Kidney tubule cell (primary cell): ENCODE results near the gene PCCA.
A peak's percentile ranks its signal among the peaks of the same experiment; 100 is the strongest.

Experiments
- DNase-seq: peaks from one replicate; pipeline ENCODE4 v3.0.0-alpha.2; 2018; ENCODE audit warnings: low spot score

The PCCA gene

DNA sequence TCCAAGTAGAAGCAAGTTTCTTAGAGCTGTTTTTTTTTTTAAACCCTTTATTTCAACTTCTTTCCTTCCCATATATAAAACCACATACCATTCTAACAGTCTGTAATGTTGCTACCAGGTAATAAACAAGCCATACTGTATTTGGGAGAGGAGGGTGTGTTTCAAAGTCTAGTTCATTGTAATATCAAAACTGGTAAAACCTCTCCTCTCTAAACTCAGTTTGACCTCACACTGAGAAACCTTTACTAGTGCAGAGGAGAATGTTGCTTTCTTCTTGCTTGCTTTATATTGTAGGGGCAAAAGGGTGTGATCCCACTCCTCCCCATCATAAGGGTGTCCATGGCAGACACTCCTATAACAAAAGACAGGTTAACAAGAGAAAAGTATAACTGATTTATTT, 344.6 kb downstream of the PCCA start:
- DNase-seq = no peak

DNA sequence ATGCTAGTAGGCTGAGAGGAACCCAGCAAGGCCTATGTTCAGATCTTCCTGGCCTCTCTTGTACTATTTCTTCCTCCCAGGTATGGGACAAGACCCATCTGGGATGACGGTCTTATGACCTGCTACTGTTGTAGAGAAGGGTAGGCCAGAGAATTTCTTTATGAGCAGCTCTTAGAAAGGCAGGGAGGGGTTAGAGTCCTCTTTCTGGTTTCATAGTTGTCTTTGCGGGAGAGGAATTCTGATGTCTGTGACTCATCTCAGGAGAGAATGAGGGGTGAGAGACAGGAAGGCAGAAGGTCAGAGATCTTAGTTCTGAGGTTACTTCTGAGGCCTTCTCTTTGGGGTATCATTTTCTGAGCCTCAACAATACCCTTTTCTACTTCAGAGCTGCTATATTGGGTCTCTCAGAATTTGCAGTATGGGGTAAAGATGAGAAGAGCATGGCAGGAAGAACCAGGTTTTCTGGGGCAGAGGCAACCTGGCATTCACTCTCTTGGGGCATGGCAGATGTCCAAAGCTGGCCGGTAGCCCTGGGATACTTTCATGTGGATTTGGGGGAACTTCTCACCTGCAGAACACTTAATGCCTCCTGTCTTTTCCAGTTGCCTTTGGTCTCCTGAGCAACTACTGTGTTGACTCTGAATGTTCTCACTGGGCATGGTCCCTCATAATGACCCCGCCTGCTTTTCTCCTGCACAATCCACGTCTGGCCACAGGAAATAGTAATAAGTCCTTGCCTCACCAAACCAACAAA, 345.3 kb downstream of the PCCA start:
- DNase-seq = peak; percentile 74

DNA sequence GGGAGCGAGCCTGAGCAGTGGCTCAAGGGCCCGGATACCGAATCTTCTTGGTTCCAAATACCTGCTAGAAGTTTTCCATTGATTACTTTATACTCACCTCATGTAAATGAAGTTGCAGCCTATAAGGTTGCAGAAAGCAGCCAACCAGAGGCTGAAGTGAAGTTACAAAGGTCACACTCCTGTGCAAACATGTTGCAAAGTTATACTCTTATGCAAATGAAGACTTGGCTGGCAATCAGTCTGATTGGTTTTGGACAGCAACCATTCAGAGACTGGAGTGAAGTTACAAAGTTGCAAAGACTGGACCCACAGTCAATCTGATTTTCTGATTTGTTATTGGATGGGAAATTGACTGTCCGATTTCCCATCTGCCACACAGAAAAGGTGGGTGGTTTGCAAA, 347.2 kb downstream of the PCCA start:
- no peak for DNase-seq

DNA sequence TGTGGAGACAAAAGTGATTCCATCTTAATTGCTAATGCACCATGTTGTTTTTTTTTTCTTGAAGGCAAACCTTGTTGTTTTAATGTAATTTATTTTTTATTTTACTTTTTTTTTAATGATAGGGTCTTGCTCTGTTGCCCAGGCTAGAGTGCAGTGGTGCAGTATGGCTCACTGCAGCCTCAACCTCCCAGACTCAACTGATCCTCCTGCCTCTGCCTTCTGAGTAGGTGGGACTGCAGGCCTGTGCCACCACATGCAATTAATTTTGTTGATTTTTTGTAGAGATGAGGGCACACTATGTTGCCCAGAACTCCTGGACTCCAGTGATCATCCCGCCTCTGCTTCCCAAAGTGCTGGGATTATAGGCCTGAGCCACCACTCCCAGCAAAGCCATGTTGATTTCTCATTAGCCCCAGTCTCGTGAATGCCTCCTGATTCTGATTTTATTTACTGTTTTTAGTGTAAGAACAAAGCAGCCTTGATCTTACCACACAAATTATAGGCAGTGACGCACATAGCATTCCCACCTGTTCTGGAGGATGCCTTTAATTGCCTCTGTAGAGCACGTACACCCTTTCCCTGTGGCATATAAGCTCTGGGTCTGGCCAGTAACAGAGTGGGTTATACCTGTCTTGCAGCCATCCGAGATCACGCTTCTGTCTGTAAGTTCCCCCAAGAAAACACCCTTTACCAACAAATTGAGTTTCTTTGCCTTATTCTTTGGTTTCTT, 349.3 kb downstream of the PCCA start:
- DNase-seq = no peak

DNA sequence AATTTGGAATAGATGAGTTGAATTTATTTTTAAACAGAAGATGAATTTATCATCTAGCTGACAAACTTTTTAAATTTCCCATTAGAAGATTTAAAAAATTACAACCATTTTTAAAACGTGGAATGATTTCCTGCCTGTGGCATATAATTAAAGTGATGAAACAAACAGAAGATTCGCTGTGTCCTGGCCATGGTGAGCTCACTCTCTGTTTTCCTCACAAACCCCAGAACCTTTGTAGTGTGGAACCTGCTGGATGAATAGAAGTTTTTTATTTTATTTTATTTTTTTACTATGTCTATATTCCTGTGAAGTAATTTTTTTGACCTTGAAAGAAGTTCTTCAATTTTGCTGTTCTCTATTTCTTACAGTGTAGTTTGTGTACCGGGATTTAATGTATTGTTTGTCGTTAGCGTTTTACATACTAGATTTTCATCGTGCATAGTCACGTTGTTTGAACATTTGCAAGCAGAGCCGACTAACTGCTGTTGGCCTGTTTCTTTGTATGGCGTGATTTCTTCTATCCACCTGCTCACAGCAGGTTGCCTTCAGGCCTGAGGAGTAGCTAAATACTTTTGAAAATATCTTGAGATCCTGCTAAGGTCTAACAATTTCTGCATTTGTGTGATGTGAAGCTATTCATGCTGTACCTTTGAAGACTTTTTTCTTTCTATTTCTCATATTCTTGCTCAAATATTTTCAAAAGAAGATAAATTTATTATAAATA, 350.5 kb downstream of the PCCA start:
- DNase-seq = no peak

DNA sequence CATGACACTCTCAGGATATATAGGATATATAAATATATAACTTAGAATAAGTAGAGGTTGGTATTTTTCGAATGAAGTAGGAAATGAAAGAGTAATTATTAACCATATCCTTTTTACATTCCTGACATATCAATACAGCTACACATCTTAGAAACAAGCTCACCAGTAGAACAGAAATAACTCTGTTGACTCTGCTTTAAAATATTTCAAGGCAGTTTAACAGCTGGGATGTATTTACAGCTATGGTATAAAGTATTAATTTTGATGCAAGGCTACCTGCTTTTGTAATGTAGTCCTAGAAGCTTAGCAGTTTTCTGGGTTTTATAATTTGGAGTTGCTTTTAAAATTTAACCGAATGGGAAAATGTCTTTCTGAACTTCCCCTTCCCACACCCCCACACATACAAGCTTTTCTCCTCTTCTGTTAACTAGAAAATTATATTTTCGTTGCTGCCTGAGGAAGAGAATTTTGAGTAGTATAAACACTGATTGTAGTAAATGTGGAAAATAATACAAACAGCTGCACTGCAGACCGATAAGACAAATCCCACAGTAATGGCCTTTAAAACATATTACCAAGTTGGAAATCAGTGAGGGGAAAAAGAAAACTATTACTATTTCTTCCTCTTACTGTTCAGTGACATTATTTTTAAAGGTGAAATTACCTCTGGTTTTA, 352.0 kb downstream of the PCCA start:
- peak; percentile 81 for DNase-seq

DNA sequence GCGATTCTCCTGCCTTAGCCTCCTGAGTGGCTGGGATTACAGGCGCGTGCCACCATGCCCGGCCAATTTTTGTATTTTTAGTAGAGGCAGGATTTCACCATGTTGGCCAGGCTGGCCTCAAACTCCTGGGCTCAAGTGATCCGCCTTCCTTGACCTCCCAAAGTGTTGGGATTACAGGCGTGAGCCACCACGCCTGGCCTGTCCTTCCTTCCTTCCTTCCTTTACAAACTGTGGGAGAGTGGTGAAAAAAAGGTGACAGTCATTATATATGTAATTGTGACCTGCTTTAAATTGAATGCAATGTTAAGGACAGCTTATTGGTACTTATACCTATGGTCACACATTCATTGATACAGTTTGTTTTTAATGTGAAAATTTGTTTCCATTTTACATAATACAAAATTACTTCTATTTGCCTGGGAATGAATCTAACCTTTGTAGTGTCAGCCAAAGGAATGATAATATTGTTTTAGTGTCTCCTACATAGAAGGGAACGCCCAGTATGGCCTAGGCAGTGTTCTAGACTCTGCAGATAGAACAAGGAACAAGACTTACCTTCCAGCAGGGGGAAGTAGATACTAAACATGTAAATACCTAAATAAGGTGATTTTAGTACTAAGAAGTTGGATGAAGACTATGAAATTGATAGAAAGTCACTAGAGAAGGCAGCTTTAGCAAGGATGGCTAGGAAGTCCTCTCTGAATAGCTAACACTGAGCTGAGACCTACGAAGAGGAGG, 353.4 kb downstream of the PCCA start:
- DNase-seq = no peak

DNA sequence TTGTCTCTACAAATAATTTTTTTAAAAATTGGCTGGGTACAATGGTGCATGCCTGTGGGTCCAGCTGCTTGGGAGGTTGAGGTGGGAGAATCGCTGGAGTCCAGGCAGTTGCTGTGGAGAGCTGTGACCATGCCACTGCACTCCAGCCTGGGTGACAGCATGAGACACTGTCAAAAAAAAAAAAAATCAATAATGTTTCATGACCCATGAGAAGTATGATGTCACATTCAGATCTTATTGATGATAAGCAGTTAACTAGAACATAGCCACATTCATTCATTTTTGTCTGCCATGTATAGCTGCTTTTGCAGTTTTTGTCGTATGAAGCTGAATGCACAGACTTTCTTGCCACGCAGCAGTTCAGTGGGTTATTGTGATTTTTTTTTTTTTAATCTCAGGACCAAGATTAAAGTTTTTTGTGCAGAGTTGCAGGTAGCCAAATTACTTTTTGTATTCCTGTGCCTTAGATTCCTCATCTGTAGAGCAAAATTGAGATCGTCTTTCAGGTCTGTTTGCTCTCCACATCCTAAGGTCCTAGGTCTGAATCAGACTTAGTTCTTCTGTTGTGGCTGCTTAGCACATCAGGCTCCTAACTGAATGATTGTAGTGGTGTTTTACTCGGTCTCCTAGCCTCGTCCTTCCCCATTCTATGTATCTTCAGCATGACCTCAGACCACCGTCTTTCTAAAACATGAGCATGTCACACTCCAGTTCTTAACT, 354.5 kb downstream of the PCCA start:
- no peak for DNase-seq

DNA sequence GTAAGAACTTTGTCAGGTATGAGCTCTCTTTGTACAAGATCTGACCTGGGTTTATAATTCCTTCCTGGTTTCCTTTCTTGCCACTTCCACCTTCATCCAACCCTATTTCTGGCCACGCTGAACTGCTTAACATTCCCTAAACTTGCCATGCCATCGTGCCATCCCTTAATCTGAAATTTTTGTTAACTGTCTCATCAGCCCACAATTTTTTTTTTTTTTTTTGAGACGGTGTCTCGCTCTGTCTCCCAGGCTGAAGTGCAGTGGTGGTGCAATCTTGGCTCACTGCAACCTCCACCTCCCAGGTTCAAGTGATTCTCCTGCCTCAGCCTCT, 355.1 kb downstream of the PCCA start:
- DNase-seq = peak; percentile 57

DNA sequence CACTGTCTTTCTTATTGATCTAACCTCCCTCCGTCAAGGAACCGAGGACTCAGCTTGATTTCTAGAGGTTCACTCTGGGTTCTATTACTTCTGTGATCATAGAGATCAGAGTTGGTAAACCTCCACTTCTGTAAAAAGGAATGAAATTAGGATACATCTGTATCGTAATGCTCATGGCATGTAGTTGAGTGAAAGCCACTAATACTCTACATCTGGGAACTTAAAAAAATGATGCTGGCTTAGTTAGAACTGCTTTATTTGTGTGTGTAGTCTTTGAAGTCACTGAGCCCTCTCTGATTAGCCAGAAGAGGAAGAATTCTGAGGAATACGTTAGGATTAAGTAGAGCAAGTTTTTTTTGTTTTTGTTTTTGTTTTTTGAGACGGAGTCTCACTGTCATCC, 358.9 kb downstream of the PCCA start:
- DNase-seq = no peak

DNA sequence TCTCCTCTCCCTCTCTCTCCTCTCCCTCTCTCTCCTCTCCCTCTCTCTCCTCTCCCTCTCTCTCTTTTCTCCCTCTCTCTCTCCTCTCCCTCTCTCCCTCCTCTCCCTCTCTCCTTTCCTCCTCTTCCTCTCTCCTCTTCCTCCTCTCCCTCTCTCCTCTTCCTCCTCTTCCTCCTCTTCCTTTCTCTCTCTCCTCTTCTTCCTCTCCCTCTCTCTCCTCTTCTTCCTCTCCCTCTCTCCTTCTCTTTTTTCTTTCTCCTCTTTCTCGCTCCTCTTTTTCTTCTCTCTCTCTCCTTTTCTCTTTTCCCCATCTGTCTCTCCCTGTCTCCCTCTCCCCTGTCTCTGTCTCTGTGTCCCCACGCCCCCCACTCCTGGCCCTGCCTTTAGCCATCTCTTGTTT, 363.0 kb downstream of the PCCA start:
- DNase-seq = no peak

DNA sequence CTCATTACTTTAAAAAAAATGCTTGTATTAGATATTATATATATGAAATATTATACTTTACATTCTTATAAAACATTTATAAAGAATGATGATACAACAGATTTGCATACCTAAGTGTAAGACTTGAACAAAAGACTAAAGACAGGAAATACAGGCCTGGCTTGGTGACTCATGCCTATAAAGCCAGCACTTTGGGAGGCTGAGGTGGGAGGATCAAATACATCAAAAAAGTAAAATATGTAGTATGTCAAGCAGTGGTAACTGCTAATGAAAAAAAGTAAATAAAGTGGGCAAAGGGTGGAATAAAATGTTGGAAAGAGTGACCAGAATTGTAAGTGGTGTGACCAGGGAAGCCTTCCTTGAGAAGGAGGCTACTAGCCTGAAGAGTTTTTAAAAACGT, 366.0 kb downstream of the PCCA start:
- DNase-seq = peak; percentile 43

DNA sequence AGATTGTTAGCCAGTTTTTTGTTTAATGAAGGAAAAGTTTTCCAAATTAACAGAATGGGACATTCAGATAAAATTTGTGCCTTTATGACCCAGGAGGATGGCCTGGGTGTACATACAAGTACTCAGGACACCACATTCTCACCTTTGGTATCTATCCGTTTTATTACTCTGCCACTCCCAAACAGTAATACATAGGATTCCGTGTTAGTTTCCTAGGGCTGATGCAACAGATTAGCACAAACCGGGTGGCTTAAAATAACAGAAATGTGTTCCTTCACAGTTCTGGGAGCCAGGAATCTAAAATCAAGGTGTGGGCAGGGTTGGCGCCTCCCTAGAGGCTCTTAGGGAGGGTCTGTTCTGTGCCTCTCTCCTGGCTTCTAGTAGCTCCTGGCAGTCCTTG, 369.8 kb downstream of the PCCA start:
- DNase-seq = no peak

DNA sequence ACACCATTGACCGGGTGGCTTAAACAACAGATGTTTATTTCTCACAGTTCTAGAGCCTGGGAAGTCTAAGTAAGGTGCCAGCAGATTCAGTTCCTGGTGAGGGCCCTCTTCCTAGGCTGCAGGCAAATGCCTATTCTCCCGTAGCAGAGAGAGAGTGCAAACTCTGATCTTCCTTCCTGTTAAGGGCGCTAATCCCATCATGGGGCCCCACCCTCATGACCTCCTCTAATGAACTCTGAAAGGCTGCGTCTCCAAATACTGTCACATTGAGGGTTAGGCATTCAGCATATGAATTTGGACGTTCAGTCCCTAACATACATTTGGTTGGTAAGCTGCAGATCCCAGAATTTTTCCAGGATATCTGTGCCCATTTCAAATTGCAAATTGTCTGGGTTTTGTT, 370.9 kb downstream of the PCCA start:
- DNase-seq = no peak

DNA sequence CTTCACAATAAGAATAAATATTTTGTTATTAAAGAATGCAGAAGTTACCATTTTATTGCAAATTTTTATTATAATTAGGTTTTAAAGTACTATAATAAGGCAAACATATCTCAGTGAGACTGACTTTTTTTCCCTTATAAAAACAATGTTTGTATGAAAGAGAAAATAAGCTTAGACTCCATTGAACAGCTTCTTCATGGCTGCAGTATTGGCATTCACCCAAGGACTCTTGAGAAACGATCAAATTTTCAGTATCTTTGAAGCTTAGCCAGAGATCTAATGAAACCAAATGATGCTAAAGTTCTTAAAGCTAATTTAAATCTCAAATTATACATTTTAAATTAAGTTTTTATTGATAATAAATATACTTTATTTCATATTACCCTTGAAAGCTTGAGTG, 371.4 kb downstream of the PCCA start:
- no peak for DNase-seq

DNA sequence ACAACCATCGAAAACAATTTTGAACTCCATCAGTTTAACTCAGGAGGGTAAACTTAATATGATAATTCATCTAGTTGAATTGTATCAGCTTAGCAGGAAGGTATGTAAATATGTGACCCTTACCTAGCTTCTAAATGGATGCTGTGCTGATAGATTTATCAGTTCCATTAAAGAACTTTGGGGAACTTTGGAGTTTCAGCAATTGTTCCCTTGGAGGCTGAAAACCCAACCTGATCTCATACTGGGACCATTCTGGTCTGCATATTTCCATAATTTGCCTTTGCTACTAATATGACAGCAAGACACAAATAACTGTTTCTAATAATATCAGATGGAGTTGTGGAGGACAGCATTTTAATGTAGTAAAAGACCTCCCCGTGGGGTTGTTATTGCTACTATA, 371.9 kb downstream of the PCCA start:
- no peak for DNase-seq

DNA sequence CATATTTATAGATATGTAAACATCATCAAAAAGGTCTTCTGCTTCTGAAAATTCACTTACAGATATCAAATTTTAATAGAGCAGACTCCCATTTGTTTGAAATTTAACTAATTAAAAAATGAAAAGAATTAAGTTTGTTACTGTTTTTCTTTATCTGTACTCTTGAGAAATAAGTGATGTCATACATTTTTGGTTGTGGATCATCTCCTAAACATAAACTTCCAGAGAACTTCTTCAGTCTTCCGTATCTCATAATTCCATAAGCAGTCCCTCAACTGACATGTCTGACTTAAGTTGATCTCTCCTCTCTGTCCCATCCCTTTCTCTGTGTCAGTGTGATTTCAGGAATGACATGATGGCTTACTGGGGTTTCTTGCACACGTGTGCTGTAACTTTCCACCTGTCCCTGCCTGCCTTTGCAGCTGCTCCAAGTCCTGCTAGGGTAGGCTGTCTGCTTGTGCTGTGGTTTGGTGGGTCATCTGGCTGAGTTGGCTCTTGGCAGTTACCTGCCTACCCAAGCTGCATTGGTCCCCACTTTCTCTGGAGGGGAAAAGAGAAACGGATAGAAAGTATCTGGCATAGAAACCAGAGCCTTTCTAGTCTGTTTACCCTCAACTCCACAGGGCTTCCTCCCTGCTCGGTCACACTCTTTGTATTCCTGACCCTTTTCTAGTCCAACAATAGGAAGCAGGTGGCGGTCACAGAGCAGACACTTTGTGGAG, 372.6 kb downstream of the PCCA start:
- no peak for DNase-seq

DNA sequence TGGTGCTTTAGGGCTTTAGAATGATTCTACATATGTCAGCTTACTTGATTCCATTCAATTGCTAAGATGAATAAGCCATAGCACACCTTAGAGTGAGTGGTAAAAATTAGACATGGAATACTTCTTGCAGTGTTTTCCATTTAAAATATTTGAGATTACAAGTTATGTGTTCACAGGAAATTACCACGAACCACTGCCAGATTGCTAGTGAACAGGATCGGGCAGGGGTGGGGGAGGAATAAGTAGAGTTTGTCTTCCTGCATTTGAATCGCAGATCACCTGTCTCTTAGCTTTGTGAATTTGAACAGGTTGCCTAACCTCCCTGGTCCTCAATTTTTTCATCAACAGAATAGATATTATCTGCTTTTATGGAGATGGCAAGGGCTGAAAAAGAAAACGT, 375.1 kb downstream of the PCCA start:
- DNase-seq = no peak

DNA sequence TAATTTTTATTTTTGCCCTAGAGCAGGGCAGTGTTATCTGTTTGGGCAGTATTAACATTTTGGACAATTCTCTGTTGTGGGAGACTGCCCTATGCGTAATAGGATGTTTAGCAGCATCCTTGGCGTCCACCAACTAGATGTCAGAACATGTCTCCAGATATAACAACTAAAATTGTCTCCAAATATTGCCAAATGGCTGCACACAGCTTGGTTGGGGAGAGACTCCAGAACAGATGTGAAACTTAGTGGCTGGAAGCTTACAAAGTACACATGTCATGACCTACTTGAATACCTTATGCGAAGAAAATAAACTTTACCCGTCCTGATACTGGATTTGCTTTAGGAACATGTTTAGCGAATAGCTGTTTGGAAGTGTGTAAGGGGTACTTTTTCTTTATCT, 376.7 kb downstream of the PCCA start:
- no peak for DNase-seq

DNA sequence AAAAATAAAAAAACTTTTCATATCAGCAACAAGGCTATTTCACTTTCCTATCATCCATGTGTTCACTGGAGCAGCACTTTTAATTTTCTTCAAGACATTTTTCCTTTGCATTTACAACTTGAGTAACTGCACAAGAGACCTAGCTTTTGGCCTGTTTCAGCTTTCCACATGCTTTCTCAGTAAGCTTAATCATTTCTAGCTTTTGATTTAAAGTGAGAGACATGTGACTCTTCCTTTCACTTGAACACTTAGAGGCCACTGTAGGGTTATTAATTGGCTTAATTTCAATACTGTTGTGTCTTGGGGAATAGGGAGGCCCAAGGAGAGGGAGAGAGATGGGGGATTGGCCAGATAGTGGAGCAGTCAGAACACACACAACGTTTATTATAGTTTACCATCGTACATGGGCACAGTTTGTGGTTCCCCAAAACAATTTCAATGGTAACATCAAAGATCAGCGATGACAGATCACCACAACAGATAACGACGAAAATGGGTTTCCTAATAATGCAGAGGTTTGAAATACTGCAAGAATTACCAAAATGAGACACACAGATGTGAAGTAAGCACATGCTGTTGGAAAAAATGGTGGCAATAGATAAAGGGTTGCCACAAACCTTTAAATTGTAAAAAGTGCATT, 382.1 kb downstream of the PCCA start:
- DNase-seq = no peak
